Spleen (tissue), 11 donors: Measurements from ENCODE around the gene NSFL1C. TPM values are rescaled to one million over a fixed set of nuclear protein-coding genes. Genes with fewer than 3 reads are reported as not detected.
"Not testable (repeated sequence)": the region's sequence is repeated elsewhere in the genome, so short reads cannot be mapped to it uniquely, and the experiment has no call there.

Experiments
- DNase-seq: peaks from one replicate; pipeline ENCODE4 v3.0.0-alpha.2; 2020
- H3K27ac ChIP-seq, 8 donors: fragments of 200-600 bp; sonication (generic) in 7 of 8; 1 replicate in 4 of 8; 2 replicates in 4 of 8; pipeline versions ENCODE4 v1.5.0 to v1.8.0; 2016 to 2021; ENCODE audit warnings: inconsistent platforms in 4 of 8, mild to moderate bottlenecking in 4 of 8, moderate library complexity in 1 of 8
- H3K27me3 ChIP-seq, 7 donors: fragments of 200-600 bp; sonication (generic) in 6 of 7; replicated peaks in 1 of 7; 1 replicate in 4 of 7; 2 replicates in 3 of 7; pipeline versions ENCODE4 v1.5.0 to v1.8.0; 2016 to 2021; ENCODE audit warnings: inconsistent platforms in 3 of 7, mild to moderate bottlenecking in 1 of 7
- H3K36me3 ChIP-seq, 6 donors: fragments of 200-600 bp; sonication (generic) in 5 of 6; 1 replicate in 4 of 6; 2 replicates in 2 of 6; pipeline versions ENCODE4 v1.5.0 to v1.8.0; 2016 to 2021; ENCODE audit warnings: inconsistent platforms in 2 of 6
- H3K4me1 ChIP-seq, 6 donors: fragments of 200-600 bp; sonication (generic) in 5 of 6; 1 replicate in 3 of 6; 2 replicates in 3 of 6; pipeline versions ENCODE4 v1.5.0 to v1.8.0; 2016 to 2021; ENCODE audit warnings: inconsistent platforms in 3 of 6
- H3K4me3 ChIP-seq, 8 donors: fragments of 200-600 bp; sonication (generic) in 7 of 8; 1 replicate in 4 of 8; 2 replicates in 4 of 8; pipeline versions ENCODE4 v1.5.0 to v1.8.0; 2016 to 2021; ENCODE audit warnings: inconsistent platforms in 4 of 8, mild to moderate bottlenecking in 4 of 8, moderate library complexity in 2 of 8
- H3K9me3 ChIP-seq, 8 donors: fragments of 200-600 bp; sonication (generic) in 7 of 8; 1 replicate in 4 of 8; 2 replicates in 4 of 8; pipeline versions ENCODE4 v1.5.0 to v1.8.0; 2016 to 2021; ENCODE audit warnings: inconsistent platforms in 4 of 8
- CTCF ChIP-seq, 11 experiments: fragments of 200-600 bp in 7 of 11; fragments of 450-650 bp in 4 of 11; sonication (generic) in 4 of 11; IDR thresholded peaks in 8 of 11; conservative IDR thresholded peaks in 3 of 11; 1 replicate in 7 of 11; 2 replicates in 4 of 11; pipeline versions ENCODE4 v1.4.0 to v1.8.0; 2016 to 2021; ENCODE audit warnings: antibody characterized with exemption in 11 of 11, inconsistent platforms in 4 of 11, mild to moderate bottlenecking in 1 of 11
- POLR2A ChIP-seq, 3 donors: fragments of 450-650 bp; IDR thresholded peaks; one replicate each; pipeline ENCODE4 v1.5.1; 2017; ENCODE audit warnings: antibody characterized with exemption in 3 of 3, mild to moderate bottlenecking in 1 of 3
- POLR2AphosphoS5 ChIP-seq, 3 donors: sonication (generic); formaldehyde crosslinking; IDR thresholded peaks; one replicate each; pipeline ENCODE4 v1.5.1; 2017; ENCODE audit warnings: antibody characterized with exemption in 3 of 3
- WGBS, 5 donors: extraction: QIAGEN DNeasy Blood & Tissue Kit in 3 of 5; methylation state at CpG; one replicate each; pipeline versions ENCODE4 v1.1.5 to v1.1.7; 2013 to 2018; 5-methylcytosine and 5-hydroxymethylcytosine counted together
- intact Hi-C: fragments of 100-400 bp; cut with DNase I; formaldehyde crosslinking; loops from one replicate; pipeline ENCODE4 v1.15.0; 2023; ENCODE audit warnings: low total_unique reads
- polyA plus RNA-seq, 3 donors: library from polyadenylated mRNA; stranded (reverse); fragments of 200-250 nt; gene quantifications; one replicate each; pipeline ENCODE4 v1.2.1, GENCODE V29; 2013
- total RNA-seq, 7 donors: library from RNA; depleted of rRNA in 3 of 7; stranded (reverse); fragments of >200 nt in 3 of 7; fragmentation: NEBNext Ultra II Directional in 4 of 7; extraction: Animal tissue kit (Norgen Biotek cat#: 25700) in 4 of 7; gene quantifications; one replicate each; pipeline versions ENCODE4 v1.1.0 to v1.2.1, GENCODE V29; 2016 to 2021
- donor health status: healthy with polysubstance abuse.
- donor health status: DM: no; HTN: no; CAD: no; lungs with moderate emphysema.
- donor health status: DM: no; HTN: no; CAD: no.
- donor health status: Bipolar disorder and iron deficiency.
- donor health status: healthy.
- donor health status: DM: no; HTN: no; CAD: no.
- donor health status: DM: yes; HTN: yes; CAD: no.

Gene NSFL1C
- total and polyA plus RNA-seq, 10 donors, result 37.1 to 88.5 (median 66.3) TPM

DNA sequence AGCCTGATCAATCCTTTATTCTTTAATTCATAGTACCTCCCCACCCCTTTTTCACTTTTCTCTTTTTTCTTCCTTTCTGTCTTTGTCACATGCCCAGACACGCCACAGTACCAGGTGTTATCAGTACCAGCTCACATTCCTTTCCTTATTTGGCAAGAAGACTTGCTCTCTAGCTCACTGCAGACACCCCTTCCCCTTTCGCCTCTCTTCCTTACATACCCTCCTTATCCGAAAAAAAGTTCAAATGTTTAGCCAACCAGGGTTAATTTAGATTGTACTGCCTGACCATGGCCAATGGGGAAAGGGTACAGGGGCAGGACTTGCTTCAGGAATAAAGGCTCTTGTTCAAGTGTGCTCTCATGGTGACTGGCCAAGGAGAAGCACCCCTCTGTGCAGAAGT, 33.8 kb upstream of the NSFL1C start:
- Histone ChIP-seq H3K27me3 (peaks cover 0 to 39% (median 0%) of the 10 kb centered on the region in 7 donors), H3K9me3 (peaks cover 0 to 5% (median 0%) of the 10 kb centered on the region in 8 donors), H3K4me1 (peaks cover 0 to 11% (median 6%) of the 10 kb centered on the region in 6 donors), H3K36me3 (no peaks in the 10 kb centered on the region), H3K4me3 (no peak overlapping the region), H3K27ac (no peak overlapping the region)
- WGBS, 5 donors, result 42 to 58% (median 50%) methylated on average over 3 of the region's 3 CpGs
- no peak for DNase-seq
- no peak for TF ChIP-seq POLR2A (IDR thresholded peaks at IDR 0.05)
- no peak for TF ChIP-seq POLR2AphosphoS5 (IDR thresholded peaks at IDR 0.05)
- TF ChIP-seq CTCF (IDR thresholded peaks at IDR 0.05 in 8 of 11, conservative IDR thresholded peaks at IDR 0.05 in 3 of 11), result no peak
- intact Hi-C loops, result no loop called here

DNA sequence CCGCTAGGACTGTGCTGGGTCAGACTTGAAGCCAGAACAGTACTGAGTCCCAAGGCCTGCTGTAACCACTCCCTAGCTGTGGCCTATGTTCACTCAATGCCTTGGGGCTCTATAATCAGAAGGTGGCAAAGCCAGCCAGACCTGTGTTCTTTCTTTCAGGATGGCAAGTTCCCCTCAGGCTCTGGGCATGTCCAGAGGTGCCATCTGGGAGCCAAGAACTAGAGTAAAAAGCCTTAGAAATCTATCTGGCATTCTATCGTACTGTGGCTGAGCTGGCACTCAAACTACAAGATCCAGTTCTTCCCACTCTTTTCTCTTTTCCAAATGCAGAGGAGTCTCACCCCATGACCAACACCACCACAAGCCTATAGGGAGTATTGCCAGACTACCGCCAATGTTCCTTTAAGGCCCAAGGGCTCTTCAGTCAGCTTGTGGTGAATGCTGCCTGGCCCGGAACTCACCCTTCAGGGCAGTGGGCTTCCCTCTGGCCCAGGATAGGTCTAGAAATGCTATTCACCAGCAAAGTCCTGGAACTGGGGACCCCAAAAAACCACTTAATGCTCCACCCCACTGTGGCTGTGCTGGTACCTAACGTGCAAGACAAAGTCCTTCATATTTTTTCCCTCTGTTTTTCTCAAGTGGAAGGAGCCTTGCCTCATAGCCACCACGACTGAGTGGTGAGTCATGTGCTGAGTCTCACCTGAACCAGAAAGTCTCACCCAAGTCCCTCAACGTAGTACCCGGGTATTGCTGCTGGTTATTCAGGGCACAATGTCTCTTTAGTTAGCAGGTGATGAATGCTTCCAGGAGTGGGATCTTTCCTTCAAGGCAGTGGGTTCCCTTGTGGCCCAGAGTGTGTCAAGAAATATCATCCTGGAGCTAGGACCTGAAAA, 33.1 kb upstream of the NSFL1C start:
- TF ChIP-seq POLR2A (IDR thresholded peaks at IDR 0.05) (no peak), CTCF (IDR thresholded peaks at IDR 0.05 in 8 of 11, conservative IDR thresholded peaks at IDR 0.05 in 3 of 11) (no peak)
- H3K27ac ChIP-seq, result no peak overlapping the region
- intact Hi-C loops, result no loop called here

GRCh38 chr20:1497371-1497770, 30.7 kb upstream of the NSFL1C start:
- Histone ChIP-seq H3K27me3 (peaks cover 0 to 33% (median 0%) of the 10 kb centered on the region in 7 donors), H3K4me1 (peaks cover 0 to 29% (median 17%) of the 10 kb centered on the region in 6 donors)
- H3K4me3 ChIP-seq, H3K9me3 ChIP-seq, intact Hi-C loops, H3K27ac ChIP-seq, DNase-seq, H3K36me3 ChIP-seq: not testable (repeated sequence)
- WGBS, 5 donors, result 87 to 100% (median 90%) methylated on average over 5 of the region's 5 CpGs

More for the DNA sequence above, 33.1 kb upstream of the NSFL1C start:
- no peak for DNase-seq
- Histone ChIP-seq H3K27me3 (peaks cover 0 to 39% (median 0%) of the 10 kb centered on the region in 7 donors), H3K4me1 (peaks cover 0 to 16% (median 7%) of the 10 kb centered on the region in 6 donors), H3K4me3 (no peak overlapping the region), H3K9me3 (peaks cover 0 to 5% (median 0%) of the 10 kb centered on the region in 8 donors), H3K36me3 (no peaks in the 10 kb centered on the region)
- 86 to 93% (median 89%) methylated on average over 7 to 8 of the region's 8 CpGs for WGBS, 5 donors

GRCh38 chr20:1496930-1497329, 30.3 kb upstream of the NSFL1C start:
- no peaks in the 10 kb centered on the region for H3K36me3 ChIP-seq
- H3K4me3 ChIP-seq, result no peak overlapping the region
- 84 to 95% (median 91%) methylated on average over 3 of the region's 3 CpGs for WGBS, 5 donors
- H3K27me3 ChIP-seq, result peaks cover 0 to 33% (median 0%) of the 10 kb centered on the region in 7 donors
- peaks cover 1 to 33% (median 20%) of the 10 kb centered on the region in 6 donors for H3K4me1 ChIP-seq
- H3K27ac ChIP-seq, result no peak overlapping the region
- no peak for DNase-seq
- H3K9me3 ChIP-seq, result no peaks in the 10 kb centered on the region
- intact Hi-C loops, result no loop called here
- TF ChIP-seq POLR2A (IDR thresholded peaks at IDR 0.05) (no peak), CTCF (IDR thresholded peaks at IDR 0.05 in 8 of 11, conservative IDR thresholded peaks at IDR 0.05 in 3 of 11) (no peak), POLR2AphosphoS5 (IDR thresholded peaks at IDR 0.05) (no peak)
